K562 (cell line): ENCODE results near the gene CCP110. TPM values are rescaled to one million over a fixed set of nuclear protein-coding genes. Genes with fewer than 3 reads are reported as not detected.

ENCODE experiments used
- ATAC-seq: fragments of 200-7000 bp; cut with Tn5 transposase; 3 replicates; pipeline ENCODE4 v1.9.1; 2020; ENCODE audit warnings: moderate library complexity
- BruUV-seq: library from RNA; stranded (reverse); fragments of 400-500 nt; replicated peaks from 2 replicates; lab custom pipeline; 2021; lab: Mats Ljungman, UMichigan
- CTCF ChIA-PET: fragments of 300-600 bp; formaldehyde crosslinking; extraction: SDS; loops from one replicate; lab custom pipeline; 2021; ENCODE audit warnings: low intra/inter-chr PET ratio; lab: Yijun Ruan, JAX
- POLR2A ChIA-PET: fragments of 300-600, 350-650 bp; sonication (Branson Sonifier 250); formaldehyde crosslinking; extraction: SDS; loops from one replicate; lab custom pipeline; 2021; ENCODE audit warnings: antibody characterized with exemption, inconsistent platforms; lab: Yijun Ruan, JAX
- DNase-seq, 4 experiments: peaks; one replicate each; pipeline versions ENCODE4 v3.0.0 to v3.0.0-alpha.2; 2011 to 2018; ENCODE audit warnings: low spot score in 3 of 4, mixed read lengths in 3 of 4; ENCODE audit errors: extremely low read depth in 1 of 4
- FAIRE-seq: peaks from 2 replicates; lab custom pipeline; 2011; peaks lifted over from hg19 to GRCh38; lab: Jason Lieb, UNC
- H2AFZ ChIP-seq: 2 replicates; pipeline ENCODE4 v1.6.0; 2011; ENCODE audit warnings: low read depth, low read length, control low read depth, inconsistent platforms
- H3K27ac ChIP-seq: fragments of 200-600 bp; 3 replicates; pipeline ENCODE4 v1.8.0; 2011; ENCODE audit warnings: low read depth, mild to moderate bottlenecking, control low read depth, inconsistent platforms, low read length, moderate library complexity, mixed read lengths; ENCODE audit errors: extremely low read depth
- H3K27me3 ChIP-seq, 2 experiments: fragments of 300-600 bp in 1 of 2; 2 replicates in 1 of 2; 3 replicates in 1 of 2; pipeline versions ENCODE4 v1.6.0 to v1.8.0; 2011; ENCODE audit warnings: inconsistent platforms in 2 of 2, low read length in 2 of 2, mild to moderate bottlenecking in 1 of 2, mixed read lengths in 1 of 2, moderate library complexity in 1 of 2; ENCODE audit not compliant: control insufficient read depth in 2 of 2, insufficient read depth in 2 of 2
- H3K36me3 ChIP-seq: fragments of 300-600 bp; 3 replicates; pipeline ENCODE4 v1.8.0; 2011; ENCODE audit warnings: mild to moderate bottlenecking, low read length, inconsistent platforms; ENCODE audit not compliant: control insufficient read depth, insufficient read depth
- H3K4me1 ChIP-seq, 2 experiments: fragments of 200-600 bp in 1 of 2; replicated peaks in 1 of 2; 2 replicates in 1 of 2; 3 replicates in 1 of 2; pipeline versions ENCODE4 v1.5.1 to v1.8.0; 2011; ENCODE audit warnings: inconsistent platforms in 2 of 2, low read length in 2 of 2, mild to moderate bottlenecking in 1 of 2, mixed read lengths in 1 of 2, moderate library complexity in 1 of 2; ENCODE audit not compliant: control insufficient read depth in 2 of 2, insufficient read depth in 2 of 2
- H3K4me2 ChIP-seq: 2 replicates; pipeline ENCODE4 v1.6.1; 2011; ENCODE audit warnings: low read length, control low read depth, inconsistent platforms, mixed read lengths; ENCODE audit not compliant: insufficient read depth
- H3K4me3 ChIP-seq: fragments of 200-600 bp; sonication (generic), shearing (Covaris generic); 2 replicates; pipeline ENCODE4 v1.5.1; 2016; ENCODE audit warnings: control low read depth, inconsistent platforms
- H3K79me2 ChIP-seq: fragments of 200-600 bp; 3 replicates; pipeline ENCODE4 v1.8.0; 2011; ENCODE audit warnings: low read length, inconsistent platforms; ENCODE audit not compliant: control insufficient read depth, insufficient read depth
- H3K9ac ChIP-seq, 2 experiments: 2 replicates each; pipeline versions ENCODE4 v1.6.0 to v1.6.1; 2011; ENCODE audit warnings: low read depth in 2 of 2, low read length in 2 of 2, control low read depth in 1 of 2, inconsistent platforms in 1 of 2, mild to moderate bottlenecking in 1 of 2, mixed read lengths in 1 of 2; ENCODE audit not compliant: insufficient read depth in 1 of 2
- H3K9me1 ChIP-seq: one replicate; pipeline ENCODE4 v1.6.0; 2011; ENCODE audit warnings: inconsistent platforms, mild to moderate bottlenecking, low read length, moderate library complexity; ENCODE audit not compliant: control insufficient read depth, insufficient read depth
- H3K9me3 ChIP-seq: replicated peaks from 2 replicates; pipeline ENCODE4 v1.5.1; 2011; ENCODE audit warnings: low read depth, low read length, inconsistent platforms; ENCODE audit not compliant: control insufficient read depth, insufficient read depth
- H4K20me1 ChIP-seq: replicated peaks from 2 replicates; pipeline ENCODE4 v1.6.1; 2011; ENCODE audit warnings: low read length, inconsistent platforms, mixed read lengths; ENCODE audit not compliant: control insufficient read depth, insufficient read depth
- GABPB1 ChIP-seq: sonication (generic); formaldehyde crosslinking; IDR thresholded peaks from 2 replicates; pipeline ENCODE4 v1.8.0; 2022; ENCODE audit warnings: mild to moderate bottlenecking, missing genetic modification reagents
- HCFC1 ChIP-seq: IDR thresholded peaks from 2 replicates; pipeline ENCODE4 v1.6.1; 2012; ENCODE audit warnings: low read depth, low read length, improper control_type of control experiment
- LCOR ChIP-seq: sonication (generic); formaldehyde crosslinking; IDR thresholded peaks from 2 replicates; pipeline ENCODE4 v1.8.0; 2022; ENCODE audit warnings: mild to moderate bottlenecking, missing genetic modification reagents
- MBD2 ChIP-seq: sonication (generic); IDR thresholded peaks from 2 replicates; pipeline ENCODE4 v1.6.1; 2016; ENCODE audit warnings: low read depth, borderline replicate concordance
- MCM2 ChIP-seq: fragments of 450-650 bp; IDR thresholded peaks from 2 replicates; pipeline ENCODE4 v1.6.1; 2017; ENCODE audit warnings: low read depth, mild to moderate bottlenecking
- PHB2 ChIP-seq: fragments of 450-650 bp; IDR thresholded peaks from 2 replicates; pipeline ENCODE4 v1.6.1; 2017; ENCODE audit warnings: low read depth
- YY1 ChIP-seq, 3 experiments: IDR thresholded peaks; 2 replicates each; pipeline ENCODE4 v1.6.1; 2011; ENCODE audit warnings: low read length in 2 of 3, mild to moderate bottlenecking in 2 of 3, moderate library complexity in 2 of 3, borderline replicate concordance in 1 of 3, control low read depth in 1 of 3, low read depth in 1 of 3; ENCODE audit not compliant: insufficient read depth in 3 of 3, insufficient replicate concordance in 2 of 3, control insufficient read depth in 1 of 3, insufficient read length in 1 of 3; ENCODE audit errors: extremely low read depth in 1 of 3
- ZNF280B ChIP-seq: fragments of 250-450 bp; sonication (Bioruptor Pico); IDR thresholded peaks from 2 replicates; pipeline ENCODE4 v1.5.1; 2021; ENCODE audit warnings: mild to moderate bottlenecking
- ZNF3 ChIP-seq: fragments of 250-450 bp; sonication (Bioruptor Pico); IDR thresholded peaks from 2 replicates; pipeline ENCODE4 v1.5.0; 2021; ENCODE audit warnings: mild to moderate bottlenecking, moderate library complexity
- ZNF655 ChIP-seq: fragments of 250-450 bp; sonication (Bioruptor Pico); IDR thresholded peaks from 2 replicates; pipeline ENCODE4 v1.5.0; 2021
- WGBS: fragments of 100-300 bp; shearing (Covaris generic); methylation state at CpG from one replicate; pipeline ENCODE4 v1.1.6; 2016; ENCODE audit warnings: low coverage, mixed read lengths; ENCODE audit not compliant: insufficient coverage; ENCODE audit errors: missing lambda C conversion rate; 5-methylcytosine and 5-hydroxymethylcytosine counted together
- in situ Hi-C: fragments of 300-500 bp; cut with MboI; formaldehyde crosslinking; loops from 4 replicates; pipeline ENCODE4 v1.15.0; 2018; ENCODE audit warnings: inconsistent platforms, mixed read lengths
- intact Hi-C: fragments of 100-400 bp; cut with micrococcal nuclease; formaldehyde crosslinking; loops from 2 replicates; pipeline ENCODE4 v1.14.2; 2022
- polyA plus RNA-seq, 8 experiments: library from polyadenylated mRNA; depleted of rRNA in 4 of 8; stranded (reverse) in 5 of 8; unstranded in 3 of 8; fragments of >200 nt; fragmentation: Nextera tagmentation in 2 of 8; fragmentation: Illumina TruSeq in 1 of 8; extraction: Ambion mirVana in 2 of 8; extraction: Trizol in 1 of 8; gene quantifications; 2 replicates each; pipeline versions ENCODE4 v1.2.1 to v1.2.3, GENCODE V29; 2011 to 2014; ENCODE audit warnings: inconsistent platforms in 1 of 8, missing spikeins in 1 of 8
- total RNA-seq, 7 experiments: library from RNA; depleted of rRNA in 6 of 7; stranded (reverse); fragments of >200 nt in 6 of 7; fragmentation: Illumina TruSeq in 2 of 7; extraction: Trizol in 2 of 7; gene quantifications; 2 replicates each; pipeline versions ENCODE4 v1.2.1 to v1.2.3, GENCODE V29; 2011 to 2021; ENCODE audit warnings: low replicate concordance in 1 of 7
- TF ChIP-seq, protein P1 (sequence below): fragments of 250-450 bp; sonication (Bioruptor Pico); IDR thresholded peaks from 2 replicates; pipeline ENCODE4 v1.8.0; 2022; ENCODE audit warnings: inconsistent platforms

The CCP110 gene
- total and polyA plus RNA-seq, 9 of the 15 experiments (the other 6 are each of a cell fraction or from before 2014, with no cell fraction given), result 3.5 to 16.1 (median 12.1) TPM

DNA sequence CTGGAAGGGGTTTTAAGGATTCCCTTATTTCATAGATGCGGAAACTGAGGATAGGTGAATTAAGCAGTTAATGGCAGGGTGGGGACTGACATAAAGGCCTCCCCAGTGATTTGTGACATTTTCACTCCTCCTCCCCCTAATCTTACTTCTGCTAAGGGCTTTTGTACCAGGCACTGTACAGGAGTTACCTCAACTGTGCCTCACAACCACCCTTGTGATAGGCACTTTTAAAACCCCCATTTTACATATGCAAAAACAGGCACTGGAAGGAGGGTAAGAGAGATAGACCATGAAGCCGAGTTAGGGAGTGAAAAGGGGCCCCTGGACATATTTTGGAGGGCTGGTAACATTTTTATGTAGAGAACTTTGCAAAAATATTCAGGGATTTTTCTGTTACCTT, 982 bp upstream of the CCP110 start (continued):
- TF ChIP-seq ZNF280B (CRISPR knock-in tag) (no peak), YY1 (IDR thresholded peaks at IDR 0.05; ENCODE audit: borderline replicate concordance in 1 of 3, control insufficient read depth in 1 of 3, extremely low read depth in 1 of 3, insufficient read depth in 3 of 3, insufficient read length in 1 of 3, insufficient replicate concordance in 2 of 3, low read depth in 1 of 3, low read length in 2 of 3) (no peak), ZNF3 (CRISPR knock-in tag) (no peak), HCFC1 (no peak), GABPB1 (CRISPR knock-in tag) (no peak)

GRCh38 chr16:19523184-19523558, 571 bp upstream of the CCP110 start:
- POLR2A ChIA-PET, result interaction anchor here (0.7 to 1.9 kb wide), 4 partner anchors 16 to 605 kb away, joined by 3 to 7 read pairs (median 6); no protein-coding TSS in a partner anchor
- Histone ChIP-seq H3K4me1 (peaks cover 27 to 37% of the 10 kb centered on the region in 2 experiments; a peak in 4 of 5 replicates), H3K9ac (peak overlapping the region in 1 of 2 experiments; percentile 71; a peak in 1 of 4 replicates), H3K9me3 (no peaks in the 10 kb centered on the region), H3K4me2 (peak overlapping the region; percentile 92), H3K9me1 (no peaks in the 10 kb centered on the region), H4K20me1 (no peaks in the 10 kb centered on the region), H3K36me3 (peaks cover 13% of the 10 kb centered on the region)
- WGBS, result 54% methylated on average over 16 of the region's 18 CpGs
- in situ Hi-C loops, result no loop called here
- DNase-seq (no peak), ATAC-seq (no peak), FAIRE-seq (no peak)
- no TSS peak for BruUV-seq
- TF ChIP-seq ZNF655, result no peak
- TF ChIP-seq, protein P1, sequence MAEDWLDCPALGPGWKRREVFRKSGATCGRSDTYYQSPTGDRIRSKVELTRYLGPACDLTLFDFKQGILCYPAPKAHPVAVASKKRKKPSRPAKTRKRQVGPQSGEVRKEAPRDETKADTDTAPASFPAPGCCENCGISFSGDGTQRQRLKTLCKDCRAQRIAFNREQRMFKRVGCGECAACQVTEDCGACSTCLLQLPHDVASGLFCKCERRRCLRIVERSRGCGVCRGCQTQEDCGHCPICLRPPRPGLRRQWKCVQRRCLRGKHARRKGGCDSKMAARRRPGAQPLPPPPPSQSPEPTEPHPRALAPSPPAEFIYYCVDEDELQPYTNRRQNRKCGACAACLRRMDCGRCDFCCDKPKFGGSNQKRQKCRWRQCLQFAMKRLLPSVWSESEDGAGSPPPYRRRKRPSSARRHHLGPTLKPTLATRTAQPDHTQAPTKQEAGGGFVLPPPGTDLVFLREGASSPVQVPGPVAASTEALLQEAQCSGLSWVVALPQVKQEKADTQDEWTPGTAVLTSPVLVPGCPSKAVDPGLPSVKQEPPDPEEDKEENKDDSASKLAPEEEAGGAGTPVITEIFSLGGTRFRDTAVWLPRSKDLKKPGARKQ (CRISPR knock-in tag), result 0 out of 2 replicates have a peak, but pooled peaks have one; percentile 39
- no peak for TF ChIP-seq LCOR
- TF ChIP-seq MCM2, result no peak
- TF ChIP-seq PHB2, result no peak
- TF ChIP-seq MBD2, result no peak
- TF ChIP-seq, all 486 proteins: peak for 1
- H3K27me3 ChIP-seq, result no peaks in the 10 kb centered on the region
- H3K79me2 ChIP-seq, result peaks cover 61% of the 10 kb centered on the region
- intact Hi-C loops, result loop anchor here (5.0 to 10.0 kb wide), 2 partner anchors 128 to 1149 kb away; no protein-coding TSS in a partner anchor
- peak overlapping the region; percentile 41; the same call in 2 of the 3 replicates for H3K27ac ChIP-seq
- CTCF ChIA-PET, result no interaction called here
- peak overlapping the region; percentile 93 for H2AFZ ChIP-seq
- no peak overlapping the region; the same call in 1 of the 2 replicates for H3K4me3 ChIP-seq
